A673 (cell line): Measurements from ENCODE around the gene XYLT1. TPM values are rescaled to one million over a fixed set of nuclear protein-coding genes. Genes with fewer than 3 reads are reported as not detected.

ENCODE experiments used
- BruUV-seq: library from RNA; stranded (reverse); fragments of 400-500 nt; replicated peaks from 2 replicates; lab custom pipeline; 2021; lab: Mats Ljungman, UMichigan
- CTCF ChIA-PET: fragments of 300-600 bp; sonication (Branson Sonifier 250); formaldehyde crosslinking; loops from one replicate; lab custom pipeline; 2022; ENCODE audit warnings: antibody characterized with exemption; lab: Charles Lee
- POLR2A ChIA-PET: fragments of 300-600 bp; sonication (Branson Sonifier 250); formaldehyde crosslinking; loops from one replicate; lab custom pipeline; 2022; ENCODE audit warnings: antibody characterized with exemption; ENCODE audit not compliant: low non-redundant PET; lab: Charles Lee
- DNase-seq: peaks from one replicate; pipeline ENCODE4 v3.0.0-alpha.2; 2015; ENCODE audit warnings: low spot score
- H3K27ac ChIP-seq: fragments of 200-600 bp; sonication (generic); 2 replicates; pipeline ENCODE4 v1.5.1; 2016; ENCODE audit warnings: mixed run types, low read depth, mild to moderate bottlenecking, mixed read lengths, antibody characterized with exemption, low read length; ENCODE audit not compliant: poor library complexity, severe bottlenecking
- H3K27me3 ChIP-seq: fragments of 200-600 bp; sonication (generic); replicated peaks from 2 replicates; pipeline ENCODE4 v1.6.1; 2017; ENCODE audit warnings: mixed run types, low read depth, mild to moderate bottlenecking, mixed read lengths, antibody characterized with exemption, low read length; ENCODE audit not compliant: insufficient read depth, poor library complexity
- H3K36me3 ChIP-seq: fragments of 200-600 bp; sonication (generic); 2 replicates; pipeline ENCODE4 v1.6.1; 2016; ENCODE audit warnings: mixed run types, mild to moderate bottlenecking, mixed read lengths, antibody characterized with exemption, low read length; ENCODE audit not compliant: insufficient read depth, poor library complexity, severe bottlenecking
- H3K4me1 ChIP-seq: fragments of 200-600 bp; sonication (generic); 2 replicates; pipeline ENCODE4 v1.6.1; 2017; ENCODE audit warnings: mixed run types, mild to moderate bottlenecking, mixed read lengths, antibody characterized with exemption, low read length; ENCODE audit not compliant: insufficient read depth, poor library complexity, severe bottlenecking
- H3K4me3 ChIP-seq: fragments of 200-600 bp; sonication (generic); 2 replicates; pipeline ENCODE4 v1.5.1; 2016; ENCODE audit warnings: low read depth, mixed run types, mild to moderate bottlenecking, mixed read lengths, low read length; ENCODE audit not compliant: poor library complexity, severe bottlenecking
- H3K9me3 ChIP-seq: fragments of 200-600 bp; sonication (generic); 2 replicates; pipeline ENCODE4 v1.6.1; 2016; ENCODE audit warnings: mixed run types, low read depth, mild to moderate bottlenecking, mixed read lengths, antibody characterized with exemption, low read length; ENCODE audit not compliant: poor library complexity, severe bottlenecking
- EZH2 ChIP-seq: fragments of 200-600 bp; sonication (generic); IDR thresholded peaks from 2 replicates; pipeline ENCODE4 v1.6.1; 2017; ENCODE audit warnings: borderline replicate concordance, low read depth, mild to moderate bottlenecking, mixed read lengths, antibody characterized with exemption, low read length; ENCODE audit not compliant: poor library complexity, severe bottlenecking
- intact Hi-C: fragments of 100-400 bp; cut with micrococcal nuclease; formaldehyde crosslinking; loops from one replicate; pipeline ENCODE4 v1.10.0; 2022; ENCODE audit not compliant: unreplicated experiment
- total RNA-seq: library from RNA; stranded (reverse); gene quantifications from 2 replicates; pipeline ENCODE4 v1.2.3, GENCODE V29; 2021
- TF ChIP-seq, protein P1 (sequence below): fragments of 300-800, 200-600 bp; sonication (generic); conservative IDR thresholded peaks from 2 replicates; pipeline ENCODE4 v1.5.1; 2017; ENCODE audit warnings: low read depth, mild to moderate bottlenecking, antibody characterized with exemption, low read length, moderate library complexity, mixed read lengths

Gene XYLT1
- total RNA-seq, 1 experiment from 2014 or later: 0.64 TPM

DNA sequence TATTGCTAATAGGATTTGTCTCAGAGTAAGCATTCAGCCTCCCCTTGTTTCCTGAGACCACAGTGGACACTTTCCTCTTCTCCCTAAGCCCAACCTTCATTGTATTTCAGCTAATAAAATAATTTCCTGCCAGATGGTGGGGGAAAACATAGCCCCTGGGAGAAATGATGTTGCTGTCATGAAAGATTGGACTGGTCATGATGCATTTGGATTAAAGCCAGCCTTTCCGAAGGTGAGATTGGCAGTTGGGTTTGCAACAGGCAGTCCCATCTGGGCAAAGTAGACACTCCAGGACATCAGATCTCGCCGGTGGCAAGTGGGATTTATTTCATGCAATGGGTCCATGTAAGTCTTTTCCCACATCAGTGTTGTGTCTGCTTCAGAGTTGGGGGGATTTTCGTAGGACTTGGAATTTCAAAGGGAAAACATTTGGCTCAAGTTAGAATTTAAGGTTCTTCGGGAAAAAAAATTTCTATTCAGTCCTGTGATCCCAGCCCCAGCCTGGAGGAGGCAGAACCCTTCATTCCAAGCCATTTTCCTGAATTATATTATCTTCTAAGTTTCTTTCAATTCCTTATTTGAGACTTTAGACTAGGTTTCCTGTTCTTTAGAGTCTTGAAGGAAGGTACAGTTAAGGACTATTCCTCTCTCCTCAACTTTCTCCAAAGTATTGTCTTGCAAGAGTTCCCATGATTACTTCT is 391.7 kb downstream of the XYLT1 start:
- Histone ChIP-seq H3K4me3 (no peak overlapping the region), H3K9me3 (no peaks in the 10 kb centered on the region), H3K36me3 (no peaks in the 10 kb centered on the region), H3K27ac (no peak overlapping the region), H3K27me3 (no peaks in the 10 kb centered on the region), H3K4me1 (no peaks in the 10 kb centered on the region)
- intact Hi-C loops: no loop called here
- POLR2A ChIA-PET: no interaction called here
- TF ChIP-seq, protein P1, sequence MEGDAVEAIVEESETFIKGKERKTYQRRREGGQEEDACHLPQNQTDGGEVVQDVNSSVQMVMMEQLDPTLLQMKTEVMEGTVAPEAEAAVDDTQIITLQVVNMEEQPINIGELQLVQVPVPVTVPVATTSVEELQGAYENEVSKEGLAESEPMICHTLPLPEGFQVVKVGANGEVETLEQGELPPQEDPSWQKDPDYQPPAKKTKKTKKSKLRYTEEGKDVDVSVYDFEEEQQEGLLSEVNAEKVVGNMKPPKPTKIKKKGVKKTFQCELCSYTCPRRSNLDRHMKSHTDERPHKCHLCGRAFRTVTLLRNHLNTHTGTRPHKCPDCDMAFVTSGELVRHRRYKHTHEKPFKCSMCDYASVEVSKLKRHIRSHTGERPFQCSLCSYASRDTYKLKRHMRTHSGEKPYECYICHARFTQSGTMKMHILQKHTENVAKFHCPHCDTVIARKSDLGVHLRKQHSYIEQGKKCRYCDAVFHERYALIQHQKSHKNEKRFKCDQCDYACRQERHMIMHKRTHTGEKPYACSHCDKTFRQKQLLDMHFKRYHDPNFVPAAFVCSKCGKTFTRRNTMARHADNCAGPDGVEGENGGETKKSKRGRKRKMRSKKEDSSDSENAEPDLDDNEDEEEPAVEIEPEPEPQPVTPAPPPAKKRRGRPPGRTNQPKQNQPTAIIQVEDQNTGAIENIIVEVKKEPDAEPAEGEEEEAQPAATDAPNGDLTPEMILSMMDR: no peak
- no peak for TF ChIP-seq EZH2
- BruUV-seq: no TSS peak
- CTCF ChIA-PET: no interaction called here
- no peak for DNase-seq

DNA sequence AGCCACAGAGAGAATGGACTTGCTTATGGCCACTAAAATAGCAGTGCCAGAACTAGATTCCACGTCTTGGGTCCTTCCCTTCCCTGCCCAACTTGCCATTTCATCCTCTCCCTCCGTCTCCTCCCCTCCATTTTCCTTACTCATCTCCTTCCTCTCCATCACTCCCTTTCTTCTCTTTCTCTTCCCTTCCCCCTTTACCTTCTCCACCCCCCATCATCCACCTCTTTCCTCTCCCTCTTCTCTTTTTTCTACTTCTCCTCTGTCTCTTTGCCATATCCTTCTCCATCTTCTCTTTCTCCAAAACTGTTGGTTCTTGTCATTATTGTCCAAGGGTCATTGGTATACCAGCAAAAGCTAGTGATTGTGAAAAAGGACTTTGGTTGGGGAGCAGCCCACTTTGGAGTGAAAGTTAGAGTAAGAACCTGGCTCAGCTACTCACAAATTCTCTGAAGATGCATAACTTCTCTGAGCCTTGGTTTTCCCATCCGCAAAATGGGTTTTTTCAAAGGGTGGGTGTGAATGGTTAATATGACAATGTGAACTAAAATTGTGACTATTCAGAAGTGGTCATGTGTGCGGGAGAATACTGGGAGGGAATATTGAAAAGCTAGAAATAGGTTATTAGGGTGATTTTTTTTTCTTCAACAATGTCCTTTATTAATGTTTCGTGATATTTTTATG is 393.8 kb downstream of the XYLT1 start:
- intact Hi-C loops: no loop called here
- POLR2A ChIA-PET: no interaction called here

DNA sequence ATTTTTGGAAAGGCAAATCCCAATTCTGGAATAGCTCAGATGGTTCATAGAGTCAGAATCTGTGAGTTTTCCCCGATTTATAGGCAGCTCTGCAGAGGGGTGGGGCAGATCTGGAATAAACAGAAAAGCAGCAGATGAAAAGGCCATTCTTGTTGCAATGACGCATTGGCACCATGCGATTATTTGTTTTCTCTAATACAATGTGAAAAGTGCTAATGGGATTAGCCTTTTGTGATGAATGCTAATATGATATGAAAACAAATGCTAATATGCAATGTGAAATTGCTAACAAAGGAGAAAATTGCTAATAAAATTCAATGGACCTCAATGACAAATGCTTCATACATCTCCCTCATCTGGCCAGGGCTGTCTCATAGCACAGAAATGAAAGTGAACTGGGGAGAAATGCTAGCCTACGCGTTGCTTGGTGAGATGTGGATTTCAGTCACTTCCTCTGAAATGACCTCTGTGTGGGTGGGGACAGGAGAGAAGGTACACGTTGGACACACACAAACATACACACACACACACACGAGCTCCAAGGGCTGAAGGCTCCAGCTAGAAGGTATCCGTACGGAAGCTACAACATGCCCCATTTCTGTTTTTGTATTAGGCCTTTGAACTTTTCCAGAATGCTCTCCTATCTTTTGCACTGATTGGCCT is 394.5 kb downstream of the XYLT1 start:
- no peaks in the 10 kb centered on the region for H3K9me3 ChIP-seq
- no peaks in the 10 kb centered on the region for H3K4me1 ChIP-seq
- POLR2A ChIA-PET: no interaction called here
- CTCF ChIA-PET: no interaction called here
- DNase-seq: no peak
- no TSS peak for BruUV-seq
- TF ChIP-seq, protein P1: no peak
- no peak for TF ChIP-seq EZH2
- no peak overlapping the region for H3K27ac ChIP-seq
- no peaks in the 10 kb centered on the region for H3K27me3 ChIP-seq
- no peak overlapping the region for H3K4me3 ChIP-seq
- intact Hi-C loops: no loop called here
- no peaks in the 10 kb centered on the region for H3K36me3 ChIP-seq

More for the DNA sequence above, 393.8 kb downstream of the XYLT1 start:
- Histone ChIP-seq H3K27me3 (no peaks in the 10 kb centered on the region), H3K4me1 (no peaks in the 10 kb centered on the region), H3K36me3 (no peaks in the 10 kb centered on the region), H3K9me3 (no peaks in the 10 kb centered on the region), H3K4me3 (no peak overlapping the region), H3K27ac (no peak overlapping the region)
- no TSS peak for BruUV-seq
- no peak for DNase-seq
- TF ChIP-seq, protein P1: no peak
- TF ChIP-seq EZH2: no peak
- CTCF ChIA-PET: no interaction called here
